ENCODE data around the gene AAMP.
A peak's percentile ranks its signal among the peaks of the same experiment; 100 is the strongest.

The AAMP gene

DNA sequence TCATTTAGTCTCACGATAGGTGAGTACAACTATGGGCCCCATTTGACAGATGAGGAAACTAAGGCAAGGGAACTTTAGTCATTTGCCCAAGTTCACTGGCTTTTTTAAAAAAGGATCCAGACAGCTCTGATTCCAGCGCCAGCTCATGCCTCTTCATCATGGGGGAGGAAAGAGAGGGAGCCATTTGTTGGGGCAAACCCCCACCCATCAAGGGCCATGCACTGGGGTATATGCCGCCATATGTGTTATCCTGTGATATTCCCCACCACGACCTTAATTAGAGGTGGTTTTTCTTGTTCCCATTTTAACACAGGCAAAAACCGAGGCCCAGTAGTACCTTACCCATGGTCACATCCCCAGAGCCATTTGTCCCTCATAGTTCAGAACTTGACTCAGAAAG lies 9.8 kb downstream of the AAMP start (continued):
- TF ChIP-seq ZNF433 (tag by site-specific recombination; IDR thresholded peaks at IDR 0.05; ENCODE audit: low read depth): no peak
- no peak for TF ChIP-seq ZNF555 (tag by site-specific recombination; conservative IDR thresholded peaks at IDR 0.05)
- TF ChIP-seq ZNF16 (tag by site-specific recombination; IDR thresholded peaks at IDR 0.05; ENCODE audit: low read depth): no peak
- TF ChIP-seq, protein P1, sequence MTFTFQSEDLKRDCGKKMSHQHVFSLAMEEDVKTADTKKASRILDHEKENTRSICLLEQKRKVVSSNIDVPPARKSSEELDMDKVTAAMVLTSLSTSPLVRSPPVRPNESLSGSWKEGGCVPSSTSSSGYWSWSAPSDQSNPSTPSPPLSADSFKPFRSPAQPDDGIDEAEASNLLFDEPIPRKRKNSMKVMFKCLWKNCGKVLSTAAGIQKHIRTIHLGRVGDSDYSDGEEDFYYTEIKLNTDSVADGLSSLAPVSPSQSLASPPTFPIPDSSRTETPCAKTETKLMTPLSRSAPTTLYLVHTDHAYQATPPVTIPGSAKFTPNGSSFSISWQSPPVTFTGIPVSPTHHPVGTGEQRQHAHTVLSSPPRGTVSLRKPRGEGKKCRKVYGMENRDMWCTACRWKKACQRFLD (tag by site-specific recombination; IDR thresholded peaks at IDR 0.05): no peak
- no peak for TF ChIP-seq ZNF654 (tag by site-specific recombination; IDR thresholded peaks at IDR 0.05; ENCODE audit: low read depth)
- TF ChIP-seq, protein P2, sequence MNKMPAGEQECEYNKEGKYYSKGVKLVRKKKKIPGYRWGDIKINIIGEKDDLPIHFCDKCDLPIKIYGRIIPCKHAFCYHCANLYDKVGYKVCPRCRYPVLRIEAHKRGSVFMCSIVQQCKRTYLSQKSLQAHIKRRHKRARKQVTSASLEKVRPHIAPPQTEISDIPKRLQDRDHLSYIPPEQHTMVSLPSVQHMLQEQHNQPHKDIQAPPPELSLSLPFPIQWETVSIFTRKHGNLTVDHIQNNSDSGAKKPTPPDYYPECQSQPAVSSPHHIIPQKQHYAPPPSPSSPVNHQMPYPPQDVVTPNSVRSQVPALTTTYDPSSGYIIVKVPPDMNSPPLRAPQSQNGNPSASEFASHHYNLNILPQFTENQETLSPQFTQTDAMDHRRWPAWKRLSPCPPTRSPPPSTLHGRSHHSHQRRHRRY (tag by site-specific recombination; IDR thresholded peaks at IDR 0.05): no peak

DNA sequence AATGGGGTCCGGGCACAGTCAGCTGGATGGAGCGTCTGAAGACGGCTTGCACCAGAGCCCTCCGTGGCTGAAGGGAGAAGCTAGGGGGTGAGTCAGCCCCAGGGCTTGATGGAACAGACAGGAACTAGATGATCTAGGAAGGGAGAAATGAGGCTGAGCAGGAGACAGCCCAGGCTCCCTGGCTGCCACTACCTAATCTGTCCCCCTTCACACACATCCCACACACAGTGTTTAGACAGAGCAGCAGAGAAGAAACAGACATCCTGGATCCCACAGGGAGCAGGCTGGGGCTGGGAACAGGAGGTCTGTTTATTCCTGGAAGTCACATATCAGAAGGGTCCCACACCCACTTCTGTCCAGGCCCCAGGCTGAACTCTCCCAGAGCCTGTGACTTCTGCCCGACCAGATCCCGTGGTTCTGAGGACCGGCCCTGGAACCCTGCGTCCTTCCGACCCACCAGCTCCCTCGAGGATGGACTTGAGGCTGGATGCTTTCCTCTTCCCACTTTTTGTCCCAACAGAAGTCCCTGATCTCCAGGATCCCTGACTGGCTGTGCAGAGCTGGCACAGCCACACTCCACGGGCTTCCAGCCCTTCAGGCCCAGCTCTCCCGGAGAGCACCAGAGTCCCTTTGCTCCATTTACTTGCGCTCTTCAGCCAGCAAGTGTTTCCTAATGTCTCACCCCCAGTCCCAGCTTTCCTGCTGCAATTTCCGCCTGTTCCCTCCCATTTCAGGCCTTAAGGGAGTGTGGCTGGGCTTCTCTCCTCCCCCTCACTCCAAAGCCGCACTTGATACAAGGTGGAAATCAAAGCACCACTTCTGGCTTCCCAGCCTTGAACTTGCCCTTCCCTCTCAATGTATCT lies 10.6 kb downstream of the AAMP start:
- no peaks in the 10 kb centered on the region for H3K9me3 ChIP-seq (ENCODE audit: control insufficient read depth, insufficient read depth, low read depth, low read length)
- no peak overlapping the region for H3K27ac ChIP-seq (ENCODE audit: extremely low read depth, low read depth, low read length)
- ChIA-PET CTCF (interaction anchor here (1.2 to 1.8 kb wide), 4 partner anchors 11 to 73 kb away, joined by 3 to 10 read pairs (median 4); partner anchors contain the start of genes AAMP and PNKD), POLR2A (interaction anchor here (1.5 to 2.8 kb wide), 2 partner anchors 11 kb away, joined by 6 to 9 read pairs; partner anchors contain the start of genes AAMP and PNKD)
- no peak overlapping the region for H3K4me3 ChIP-seq (ENCODE audit: low read depth, low read length)
- TF ChIP-seq ZNF155 (tag by site-specific recombination; IDR thresholded peaks at IDR 0.05): no peak
- TF ChIP-seq, protein P3, sequence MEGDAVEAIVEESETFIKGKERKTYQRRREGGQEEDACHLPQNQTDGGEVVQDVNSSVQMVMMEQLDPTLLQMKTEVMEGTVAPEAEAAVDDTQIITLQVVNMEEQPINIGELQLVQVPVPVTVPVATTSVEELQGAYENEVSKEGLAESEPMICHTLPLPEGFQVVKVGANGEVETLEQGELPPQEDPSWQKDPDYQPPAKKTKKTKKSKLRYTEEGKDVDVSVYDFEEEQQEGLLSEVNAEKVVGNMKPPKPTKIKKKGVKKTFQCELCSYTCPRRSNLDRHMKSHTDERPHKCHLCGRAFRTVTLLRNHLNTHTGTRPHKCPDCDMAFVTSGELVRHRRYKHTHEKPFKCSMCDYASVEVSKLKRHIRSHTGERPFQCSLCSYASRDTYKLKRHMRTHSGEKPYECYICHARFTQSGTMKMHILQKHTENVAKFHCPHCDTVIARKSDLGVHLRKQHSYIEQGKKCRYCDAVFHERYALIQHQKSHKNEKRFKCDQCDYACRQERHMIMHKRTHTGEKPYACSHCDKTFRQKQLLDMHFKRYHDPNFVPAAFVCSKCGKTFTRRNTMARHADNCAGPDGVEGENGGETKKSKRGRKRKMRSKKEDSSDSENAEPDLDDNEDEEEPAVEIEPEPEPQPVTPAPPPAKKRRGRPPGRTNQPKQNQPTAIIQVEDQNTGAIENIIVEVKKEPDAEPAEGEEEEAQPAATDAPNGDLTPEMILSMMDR (tag by site-specific recombination; IDR thresholded peaks at IDR 0.05): no peak
- H3K36me3 ChIP-seq (ENCODE audit: control insufficient read depth in 2 of 2, insufficient read depth in 1 of 2, low read length in 2 of 2): peaks cover 14 to 45% of the 10 kb centered on the region in 2 experiments
- H3K4me1 ChIP-seq (ENCODE audit: control insufficient read depth, insufficient read depth, low read length): no peaks in the 10 kb centered on the region; the same call in 1 of the 2 replicates

DNA sequence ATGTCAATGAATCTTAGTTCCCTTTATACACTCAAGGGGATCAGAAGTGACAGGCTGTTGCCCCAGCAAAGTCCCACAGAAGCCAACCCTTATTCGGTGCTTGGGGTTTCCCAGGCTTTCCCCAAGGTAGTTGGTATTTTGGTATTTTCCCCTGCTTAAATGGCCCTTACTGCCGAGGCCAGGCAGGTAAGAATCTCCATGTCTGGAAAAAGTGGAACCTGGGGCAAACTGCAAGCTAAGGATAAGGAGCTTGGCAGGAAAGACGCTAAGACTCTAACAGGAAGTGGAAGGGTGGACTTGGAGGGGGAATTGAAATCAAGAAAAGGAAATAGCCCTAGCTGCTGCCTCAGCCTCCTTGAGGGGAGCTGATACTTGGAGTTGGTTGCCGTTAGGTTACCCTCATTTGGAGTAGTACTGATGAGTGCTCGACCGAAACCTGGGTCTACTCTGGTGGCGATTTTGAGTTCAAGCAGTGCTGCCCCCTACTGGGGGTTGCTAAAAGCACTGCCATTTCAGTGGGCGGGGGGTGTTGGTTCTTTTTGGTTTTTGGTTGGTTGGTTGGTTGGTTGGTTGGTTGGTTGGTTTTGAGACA lies 12.5 kb downstream of the AAMP start:
- Histone ChIP-seq H3K9me3 (ENCODE audit: control insufficient read depth, insufficient read depth, low read depth, low read length) (no peaks in the 10 kb centered on the region), H3K4me1 (ENCODE audit: control insufficient read depth, insufficient read depth, low read length) (no peaks in the 10 kb centered on the region; the same call in 1 of the 2 replicates), H3K27ac (ENCODE audit: extremely low read depth, low read depth, low read length) (no peak overlapping the region), H3K4me3 (ENCODE audit: low read depth, low read length) (no peak overlapping the region), H3K36me3 (ENCODE audit: control insufficient read depth in 2 of 2, insufficient read depth in 1 of 2, low read length in 2 of 2) (peaks cover 21 to 45% of the 10 kb centered on the region in 2 experiments)
- ChIA-PET CTCF (interaction anchor here (0.7 to 2.1 kb wide), 16 partner anchors 8 to 315 kb away, joined by 3 to 12 read pairs (median 4); partner anchors contain the start of gene PNKD), POLR2A (no interaction called here)
- TF ChIP-seq ZNF654 (tag by site-specific recombination; IDR thresholded peaks at IDR 0.05; ENCODE audit: low read depth) (peak; percentile 30), SP7 (tag by site-specific recombination; IDR thresholded peaks at IDR 0.05) (no peak), ZNF169 (tag by site-specific recombination; IDR thresholded peaks at IDR 0.05) (no peak), BCL11A (tag by site-specific recombination; IDR thresholded peaks at IDR 0.05; ENCODE audit: low read depth) (no peak)
- TF ChIP-seq, protein P3 (tag by site-specific recombination; IDR thresholded peaks at IDR 0.05): peak; percentile 57

Data from HEK293 (cell line).